HG02571 (cell line): ENCODE measurements around the gene TBXT.
A peak's percentile ranks its signal among the peaks of the same experiment; 100 is the strongest.
"Not testable (repeated sequence)": the region's sequence is repeated elsewhere in the genome, so short reads cannot be mapped to it uniquely, and the experiment has no call there.

Experiments
- ATAC-seq: cut with Tn5 transposase; IDR thresholded peaks from one replicate; pipeline ENCODE4 v1.9.1; 2021; ENCODE audit warnings: mild to moderate bottlenecking, moderate library complexity; ENCODE audit not compliant: unreplicated experiment

The TBXT gene

DNA sequence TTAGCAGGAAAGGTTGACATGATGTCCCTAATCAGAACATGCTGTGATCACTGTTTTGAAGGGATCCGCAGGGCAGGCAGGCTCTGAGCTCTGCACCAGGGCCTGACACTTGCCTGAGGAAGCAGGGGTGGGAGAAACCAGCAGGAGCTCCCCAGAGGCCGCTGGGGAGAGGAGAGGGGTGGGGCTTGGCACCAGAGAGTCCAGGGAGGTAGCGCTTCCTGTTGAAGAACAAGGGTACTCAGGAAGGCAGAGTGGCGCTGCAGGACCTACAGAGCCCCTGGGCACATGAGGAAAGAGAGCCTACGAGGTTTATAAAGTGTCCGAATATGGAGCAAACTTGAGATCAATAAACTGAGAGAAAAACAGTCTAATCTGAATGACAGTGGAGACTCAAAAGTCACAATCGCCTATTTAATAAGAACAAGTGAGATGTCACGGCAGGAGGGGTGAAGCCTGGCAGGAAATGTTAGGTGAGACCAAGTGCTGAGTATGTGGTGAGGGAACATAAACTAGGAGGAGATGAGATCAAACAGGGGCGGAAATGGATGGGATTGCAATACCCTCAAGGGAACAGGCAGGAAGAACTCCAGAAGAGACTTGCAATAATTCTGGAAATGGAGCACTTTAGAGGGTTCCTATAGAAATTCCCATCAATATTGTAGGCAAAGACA lies 5.8 kb upstream of the TBXT start:
- peak; percentile 48 for ATAC-seq

DNA sequence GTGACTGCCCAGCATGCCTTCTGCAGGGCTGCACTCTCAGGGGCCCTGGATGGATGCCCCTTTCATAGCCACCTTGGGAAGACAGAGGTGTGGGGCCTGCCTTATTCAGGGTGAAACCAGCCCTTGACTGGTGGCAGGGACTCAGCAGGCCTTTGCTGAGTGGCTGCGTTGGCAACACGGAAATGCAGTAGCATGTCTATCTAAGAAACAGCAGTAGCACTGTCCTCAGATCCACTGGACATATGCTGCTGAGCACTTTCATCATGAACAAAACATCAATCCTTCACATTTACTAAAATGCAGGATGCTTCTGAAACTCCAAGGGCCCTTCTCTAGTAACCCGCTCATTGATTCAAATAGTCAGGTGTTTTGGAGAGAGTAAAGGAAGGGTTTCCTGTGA lies 4.9 kb upstream of the TBXT start:
- no peak for ATAC-seq

DNA sequence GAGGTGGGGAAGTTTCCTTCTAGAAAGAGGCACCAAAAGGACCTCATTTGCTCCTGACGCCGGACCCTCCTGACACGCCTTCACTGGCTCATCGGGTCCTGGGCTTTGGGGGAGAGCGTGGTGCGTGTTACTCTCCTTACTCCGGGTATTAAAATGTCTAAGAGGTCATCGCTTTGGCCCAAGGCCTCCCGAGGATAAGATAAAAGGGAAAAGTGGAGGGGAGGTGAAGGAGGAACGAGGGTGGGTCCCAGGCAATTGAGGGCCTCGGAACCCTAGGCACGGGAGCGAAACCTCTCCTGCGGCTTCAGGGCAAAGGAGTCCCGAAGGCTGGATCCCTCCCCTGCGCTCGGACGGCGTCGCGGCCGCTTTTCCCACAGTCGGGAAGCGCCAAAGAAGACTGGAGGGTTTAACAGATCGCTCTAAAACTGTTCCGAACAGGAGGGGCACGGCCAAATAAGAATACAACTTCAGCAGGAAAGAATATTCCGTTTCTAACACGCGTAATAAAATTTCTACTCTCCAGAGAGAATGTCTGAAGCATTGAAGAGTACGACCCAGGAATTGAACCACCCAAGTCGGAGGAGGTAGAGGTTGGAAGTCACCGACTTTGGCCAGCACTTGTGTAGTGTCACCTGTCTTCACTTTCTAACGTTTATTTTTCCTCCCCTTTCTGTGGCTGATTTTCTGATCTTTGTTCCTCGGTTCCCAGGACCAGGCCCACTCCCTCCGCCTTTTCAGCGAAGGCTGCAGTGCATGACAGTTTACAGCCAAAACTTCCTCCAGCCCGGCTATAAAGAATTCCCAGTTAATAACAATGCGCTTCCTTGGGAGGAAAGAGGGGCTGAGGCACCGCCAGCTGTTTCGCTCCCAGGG lies 2.1 kb upstream of the TBXT start:
- no peak for ATAC-seq

DNA sequence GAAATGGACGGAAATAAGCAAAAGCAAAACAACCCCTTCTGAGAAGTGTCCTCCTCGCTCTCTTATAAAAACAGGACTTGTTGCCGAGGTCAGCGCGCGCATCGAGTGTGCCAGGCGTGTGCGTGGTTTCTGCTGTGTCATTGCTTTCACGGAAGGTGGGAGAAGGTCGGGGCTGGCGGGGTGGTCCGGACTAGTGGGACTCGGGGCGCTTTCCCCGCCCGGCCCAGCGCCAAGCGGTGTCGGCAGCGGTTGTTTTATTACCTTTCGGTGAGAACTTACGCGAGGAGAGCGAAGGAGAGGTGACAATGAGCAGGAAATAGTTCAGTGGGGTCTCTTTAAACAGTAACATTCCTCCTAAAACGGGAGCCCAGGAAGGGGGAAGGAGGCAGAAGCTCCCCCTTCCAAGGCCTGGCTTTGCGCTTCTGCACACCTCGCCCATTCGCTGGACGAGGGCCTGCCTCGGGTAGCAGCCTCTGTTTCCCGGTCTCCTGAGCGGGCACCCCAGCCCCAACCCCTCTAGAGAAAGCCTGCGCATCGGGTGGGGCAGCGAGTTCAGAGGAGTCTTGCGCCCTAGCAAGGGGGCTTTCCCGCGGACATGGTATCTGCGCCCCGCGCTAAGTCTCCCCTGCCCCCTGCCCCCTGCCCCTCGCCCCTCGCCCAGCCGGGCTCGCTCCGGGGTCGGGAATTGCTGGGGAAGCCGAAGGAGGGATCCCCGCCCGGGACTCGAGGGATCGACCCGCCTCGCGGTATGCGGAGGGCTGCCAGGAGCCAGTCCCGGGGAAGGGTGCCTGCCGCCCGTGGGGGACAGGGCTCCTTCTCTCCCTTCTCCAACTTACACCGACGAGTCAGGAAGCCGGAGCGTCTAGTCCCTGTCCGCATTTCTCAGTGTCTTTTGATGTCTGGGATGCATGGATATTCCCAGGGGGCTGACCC lies 1.2 kb upstream of the TBXT start:
- no peak for ATAC-seq

DNA sequence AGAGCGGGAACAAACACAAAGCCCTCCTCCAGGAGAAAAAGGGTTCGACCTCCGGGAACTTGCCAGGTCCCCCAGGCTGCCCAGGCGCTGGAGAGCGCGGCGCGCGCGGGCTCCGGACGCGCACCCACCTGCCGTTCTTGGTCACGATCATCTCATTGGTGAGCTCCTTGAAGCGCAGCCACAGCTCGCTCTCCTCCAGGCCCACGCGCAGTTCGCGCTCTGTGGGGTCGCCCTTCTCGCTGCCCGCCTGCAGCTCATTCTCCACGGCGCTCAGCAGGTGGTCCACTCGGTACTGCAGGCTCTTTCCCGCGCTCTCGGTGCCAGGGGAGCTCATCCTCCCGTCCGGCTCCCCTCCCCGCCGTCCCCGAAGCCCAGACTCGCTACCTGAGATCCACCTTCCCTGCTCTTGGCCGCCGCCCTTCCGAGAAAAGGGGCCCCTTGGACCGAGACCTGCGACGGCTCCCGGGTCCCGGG lies 356 bp downstream of the TBXT start:
- ATAC-seq = no peak

DNA sequence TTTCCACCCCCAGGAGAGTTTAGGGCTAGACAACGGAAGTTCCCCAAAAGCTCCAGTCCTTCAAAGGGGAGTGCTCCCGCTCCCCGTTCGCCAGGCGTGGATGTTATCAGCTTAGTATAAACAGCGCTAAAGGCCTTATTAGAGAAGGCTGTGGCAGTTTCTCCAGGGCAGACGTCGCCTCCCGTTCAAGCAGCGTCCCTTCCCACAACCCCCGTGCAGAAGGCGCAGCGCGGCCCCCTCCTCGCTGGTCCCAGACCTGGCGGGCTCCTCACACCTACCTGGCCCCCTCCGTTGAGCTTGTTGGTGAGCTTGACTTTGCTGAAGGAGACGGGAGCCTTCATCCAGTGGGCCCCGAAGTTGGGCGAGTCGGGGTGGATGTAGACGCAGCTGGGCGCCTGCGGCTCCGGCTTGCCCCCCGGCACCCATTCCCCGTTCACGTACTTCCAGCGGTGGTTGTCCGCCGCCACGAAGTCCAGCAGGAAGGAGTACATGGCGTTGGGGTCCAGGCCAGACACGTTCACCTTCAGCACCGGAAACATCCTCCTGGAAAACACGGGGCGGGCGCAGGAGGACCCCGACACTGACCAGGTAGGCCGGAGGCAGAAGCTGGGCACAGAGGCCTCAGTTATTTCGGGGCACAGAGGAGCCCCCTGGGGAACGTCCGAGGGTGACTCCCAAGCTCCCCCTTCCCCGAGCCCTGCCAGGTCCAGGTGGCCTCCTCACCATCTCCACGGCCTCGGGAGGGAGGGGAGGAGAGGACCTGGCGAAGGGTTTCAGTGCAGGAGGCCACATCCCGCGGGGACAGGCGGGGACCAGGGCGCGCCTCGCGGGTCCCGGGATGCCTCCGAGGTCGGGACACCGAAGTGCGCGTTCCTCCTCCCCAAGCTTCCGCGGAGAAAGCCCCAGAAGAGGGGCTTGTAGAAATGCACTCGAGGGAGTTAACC lies 1.1 kb downstream of the TBXT start:
- ATAC-seq = no peak

DNA sequence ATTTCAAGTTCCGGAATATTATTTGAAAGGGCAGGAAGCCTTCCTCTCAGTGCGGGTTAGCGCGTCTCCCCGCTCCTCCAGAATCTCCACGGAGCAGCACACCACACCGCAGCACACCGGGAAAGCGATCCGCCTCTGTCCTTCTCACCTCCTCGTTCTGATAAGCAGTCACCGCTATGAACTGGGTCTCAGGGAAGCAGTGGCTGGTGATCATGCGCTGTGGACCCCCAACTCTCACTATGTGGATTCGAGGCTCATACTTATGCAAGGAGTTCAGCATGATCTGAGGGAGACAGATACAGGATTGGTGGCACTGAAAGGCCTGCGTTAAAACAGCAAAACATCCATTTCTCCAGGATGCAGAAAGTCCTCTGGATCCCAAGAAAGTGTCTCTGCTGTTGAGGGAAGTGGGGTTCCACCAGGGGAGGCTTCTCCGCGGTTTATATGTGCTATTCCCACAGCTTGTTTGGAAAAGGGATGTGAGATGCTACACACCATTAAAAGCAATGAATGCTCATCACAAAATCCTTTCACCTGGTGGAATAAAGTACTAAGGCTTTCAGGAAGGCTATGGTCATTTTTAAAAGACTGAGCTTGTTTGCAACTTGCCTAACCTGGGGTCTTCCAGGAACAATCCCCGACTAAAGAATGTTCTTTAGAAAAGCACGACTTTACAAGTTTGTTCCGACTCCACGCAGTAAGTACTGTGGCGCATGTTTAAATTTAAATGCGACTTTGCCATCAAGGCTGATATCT lies 1.9 kb downstream of the TBXT start:
- ATAC-seq = no peak

DNA sequence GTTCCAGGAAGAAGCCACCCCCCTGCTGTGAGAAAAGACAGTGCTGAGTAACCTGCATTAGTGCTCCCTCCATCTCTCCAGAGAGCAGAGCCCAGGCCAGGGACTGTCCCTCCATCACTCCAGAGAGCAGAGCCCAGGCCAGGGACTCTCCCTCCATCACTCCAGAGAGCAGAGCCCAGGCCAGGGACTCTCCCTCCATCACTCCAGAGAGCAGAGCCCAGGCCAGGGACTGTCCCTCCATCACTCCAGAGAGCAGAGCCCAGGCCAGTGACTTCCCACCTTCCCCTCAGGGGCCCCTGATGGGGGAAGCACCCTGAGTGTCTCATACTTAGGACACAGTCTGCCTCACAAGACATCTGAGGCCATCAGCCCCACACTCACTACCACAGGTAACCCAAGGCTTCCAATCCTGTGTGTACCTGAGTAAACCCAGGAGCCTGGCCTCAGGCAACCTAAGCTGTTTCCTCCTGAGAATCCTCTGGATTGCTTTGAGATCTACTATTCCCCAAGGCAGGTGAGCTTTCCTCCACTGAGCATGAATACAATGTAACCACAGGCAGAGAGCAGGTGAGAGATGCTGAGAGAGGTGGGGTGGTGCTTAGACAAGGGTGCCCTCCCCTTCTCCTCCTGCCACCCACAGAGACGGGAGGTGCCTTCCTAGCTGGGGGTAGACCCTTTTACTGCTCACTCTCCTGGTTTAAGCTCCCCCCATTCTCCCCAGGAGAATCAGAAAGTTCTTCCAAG lies 4.9 kb downstream of the TBXT start:
- ATAC-seq = peak; percentile 91

DNA sequence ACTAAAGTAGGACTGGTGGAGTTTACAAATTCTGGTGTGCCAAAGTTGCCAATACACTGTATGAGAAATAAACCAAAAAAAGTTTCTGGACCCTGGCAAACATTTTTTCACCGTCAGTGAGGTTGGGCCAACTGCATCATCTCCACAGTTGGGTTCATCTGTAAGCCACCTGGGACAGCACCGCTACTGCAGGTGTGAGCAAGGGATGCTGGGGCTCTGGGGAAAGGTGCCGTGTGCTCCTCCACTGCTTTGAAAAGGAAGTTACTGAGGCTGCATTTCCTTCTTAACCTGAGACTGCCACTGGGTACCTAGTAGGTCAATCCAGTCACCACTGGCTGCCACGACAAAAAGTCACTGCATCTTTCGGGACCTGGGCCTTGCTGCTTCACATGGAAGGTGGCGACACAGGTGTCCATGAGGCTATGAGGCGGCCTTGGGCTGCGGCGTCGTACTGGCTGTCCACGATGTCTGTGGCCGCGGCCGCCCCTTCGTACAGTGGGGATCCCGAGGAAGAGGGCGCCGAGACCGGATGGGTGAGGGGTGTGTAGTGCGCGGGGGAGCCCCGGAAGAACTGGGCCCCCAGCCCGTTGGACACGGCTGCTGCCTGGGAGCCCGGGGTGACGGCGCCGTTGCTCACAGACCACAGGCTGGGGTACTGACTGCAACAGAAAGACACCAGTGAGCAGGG lies 9.6 kb downstream of the TBXT start:
- no peak for ATAC-seq

DNA sequence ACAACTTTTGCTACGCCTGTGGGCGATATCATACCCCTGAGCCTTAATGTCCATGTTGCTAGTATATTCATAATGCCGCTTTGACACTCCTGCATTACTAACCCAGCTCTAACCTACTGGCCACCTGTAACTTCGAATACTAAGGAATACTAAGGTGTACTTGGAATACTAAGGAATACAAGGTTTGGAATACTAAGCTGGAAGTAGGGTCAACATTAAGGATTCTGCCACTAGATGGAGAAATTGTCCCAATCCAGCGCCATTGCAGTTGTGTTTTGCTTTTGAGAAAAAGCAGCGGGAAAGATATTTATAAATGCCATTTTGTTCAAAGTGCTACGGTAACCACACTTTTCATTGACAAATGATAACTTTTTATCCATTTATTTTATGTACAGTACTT lies 10.7 kb downstream of the TBXT start:
- ATAC-seq = no peak

DNA sequence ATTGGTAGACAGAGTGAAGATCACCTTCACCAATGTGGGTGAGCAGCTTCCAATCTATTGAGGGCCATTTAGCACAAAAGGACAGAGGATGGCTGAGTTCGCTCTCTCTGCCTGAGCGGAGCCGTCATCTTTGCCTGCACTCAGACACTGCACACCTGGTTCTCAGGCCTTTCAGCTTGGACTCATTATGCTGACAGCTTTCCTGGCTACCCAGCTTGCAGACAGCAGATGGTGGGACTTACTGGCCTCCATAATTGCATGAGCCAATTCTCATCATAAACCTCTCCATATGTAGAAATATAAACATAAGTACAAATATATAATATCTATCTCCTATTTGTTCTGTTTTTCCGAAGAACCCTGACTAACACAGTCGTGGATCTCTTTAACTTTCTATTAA lies 13.7 kb downstream of the TBXT start:
- no peak for ATAC-seq

DNA sequence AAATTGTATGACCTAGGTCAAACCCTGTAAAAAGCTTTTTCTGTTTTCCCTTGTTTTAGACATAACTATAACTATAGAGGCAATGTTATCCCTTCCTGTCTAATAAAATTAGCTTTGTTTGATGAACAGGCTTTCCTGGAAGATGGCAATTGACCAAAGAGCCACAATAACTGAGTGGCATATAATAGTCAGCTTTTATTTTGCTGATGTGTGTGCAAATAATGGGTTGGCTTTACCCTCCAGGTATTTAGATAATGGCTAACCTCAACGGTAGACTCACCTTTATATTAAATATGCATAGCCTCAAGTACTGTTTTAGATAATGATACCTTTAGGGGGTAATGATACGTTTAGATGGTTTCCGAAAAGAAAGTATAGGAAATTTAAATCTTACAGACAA lies 15.0 kb downstream of the TBXT start:
- no peak for ATAC-seq

DNA sequence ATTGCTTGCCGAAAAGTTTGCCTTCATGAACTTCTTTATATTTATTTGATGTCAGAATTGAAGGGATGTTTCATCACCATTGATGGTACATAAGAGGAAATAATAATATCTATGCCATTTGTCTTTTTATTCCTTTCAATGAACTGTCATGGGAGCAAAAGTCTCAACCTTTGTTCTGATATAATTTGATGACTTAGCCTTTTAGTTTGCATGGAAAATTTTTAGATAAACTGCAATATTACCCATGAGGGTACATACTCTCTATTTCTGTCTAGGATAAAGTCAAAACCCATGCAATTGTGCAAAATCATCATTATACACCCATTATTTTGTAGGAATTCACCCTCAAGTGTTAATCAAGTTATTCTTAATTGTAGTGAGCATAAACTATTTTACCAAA lies 15.9 kb downstream of the TBXT start:
- ATAC-seq = no peak

DNA sequence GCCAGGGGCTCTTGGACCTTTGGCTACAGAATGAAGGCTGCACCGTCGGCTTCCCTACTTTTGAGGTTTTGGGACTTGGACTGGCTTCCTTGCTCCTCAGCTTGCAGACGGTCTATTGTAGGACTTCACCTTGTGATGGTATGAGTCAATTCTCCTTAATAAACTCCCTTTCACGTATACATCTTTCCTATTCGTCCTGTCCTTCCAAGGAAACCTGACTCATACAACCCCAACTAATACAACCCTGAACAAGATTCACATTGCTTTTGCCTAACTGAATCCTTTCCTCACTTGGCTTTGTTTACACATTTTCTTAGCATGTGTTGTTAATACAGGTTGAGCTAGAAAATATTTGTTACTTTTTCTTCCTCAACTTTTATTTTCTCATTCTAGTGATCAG lies 21.9 kb downstream of the TBXT start:
- ATAC-seq = no peak

DNA sequence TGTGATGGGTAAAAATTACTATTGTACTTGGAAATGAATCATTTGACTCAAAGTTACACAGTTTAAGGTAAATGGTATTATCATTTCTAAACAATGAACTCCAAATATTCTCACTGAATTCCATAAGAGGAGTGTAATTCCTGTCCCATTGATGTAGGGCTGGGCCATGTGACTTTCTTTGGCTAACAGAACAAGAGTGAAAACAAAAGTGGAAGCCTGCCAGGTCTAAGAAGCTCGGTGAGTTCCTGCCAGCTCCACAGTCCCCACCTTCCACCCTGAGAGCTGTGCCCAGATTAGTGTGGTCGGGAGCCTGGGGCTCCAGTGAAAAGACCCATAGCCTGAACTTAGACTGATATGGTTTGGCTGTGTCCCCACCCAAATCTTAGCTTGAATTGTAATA lies 24.6 kb downstream of the TBXT start:
- no peak for ATAC-seq

DNA sequence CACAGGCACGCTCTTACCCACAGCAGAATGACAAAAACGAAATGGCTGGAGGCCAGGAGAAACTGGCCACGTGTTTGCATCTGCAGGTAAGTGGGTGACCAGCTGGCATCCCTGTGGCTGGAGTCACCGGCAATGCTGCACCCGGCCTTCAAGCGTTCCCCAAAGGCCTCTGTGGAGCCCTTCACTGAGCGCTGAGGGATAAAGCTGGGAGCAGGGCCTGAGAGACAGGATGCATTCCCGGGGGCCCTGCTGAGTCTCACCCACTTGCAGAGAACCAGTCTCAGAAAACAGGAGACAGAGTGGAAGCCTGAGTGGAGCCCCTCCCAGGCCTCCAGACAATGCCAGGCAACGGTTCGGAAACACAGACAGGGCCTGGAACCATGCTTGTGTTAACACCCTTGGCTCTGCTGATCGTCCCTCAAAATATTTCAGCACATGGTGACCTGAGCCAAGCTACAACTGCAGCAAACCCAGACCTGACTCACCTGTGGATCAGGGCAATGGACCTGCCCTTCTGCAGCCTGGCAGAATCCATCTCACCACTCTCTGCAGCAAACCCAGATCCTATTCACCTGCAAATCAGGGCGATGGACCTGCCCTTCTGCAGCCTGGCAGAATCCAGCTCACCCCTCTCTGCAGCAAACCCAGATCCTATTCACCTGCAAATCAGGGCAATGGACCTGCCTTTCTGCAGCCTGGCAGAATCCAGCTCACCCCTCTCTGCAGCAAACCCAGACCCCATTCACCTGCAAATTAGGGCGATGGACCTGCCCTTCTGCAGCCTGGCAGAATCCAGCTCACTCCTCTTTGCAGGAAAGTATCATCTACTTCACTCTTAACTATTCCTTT lies 39.8 kb downstream of the TBXT start:
- no peak for ATAC-seq

DNA sequence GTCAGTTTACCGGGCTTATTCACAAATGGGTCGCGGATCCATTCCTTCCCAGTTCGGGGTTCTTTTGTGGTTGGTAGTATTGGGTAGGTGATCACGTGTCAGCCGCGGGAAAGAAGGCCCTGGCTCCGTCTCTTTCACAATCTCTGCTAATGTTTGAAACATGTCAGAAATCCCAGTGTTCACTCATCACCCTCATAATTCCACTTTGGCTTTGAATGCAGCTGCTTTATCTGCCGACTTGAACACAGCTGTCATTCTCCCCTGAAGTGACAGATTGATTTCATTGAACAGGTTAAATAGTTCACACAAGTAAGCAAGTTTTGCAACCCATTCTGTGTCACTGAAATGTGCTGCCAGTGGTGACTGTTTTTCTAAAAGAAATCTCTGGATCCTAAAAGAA lies 44.5 kb downstream of the TBXT start:
- not testable (repeated sequence) for ATAC-seq
